ENCODE data around the gene PRB2. TPM values are rescaled to one million over a fixed set of nuclear protein-coding genes. Genes with fewer than 3 reads are reported as not detected.
"Not testable (repeated sequence)": the region's sequence is repeated elsewhere in the genome, so short reads cannot be mapped to it uniquely, and the experiment has no call there.

Gene PRB2
- total RNA-seq (2014; rRNA removed; shearing (Covaris generic)): not detected in 2 replicates

DNA sequence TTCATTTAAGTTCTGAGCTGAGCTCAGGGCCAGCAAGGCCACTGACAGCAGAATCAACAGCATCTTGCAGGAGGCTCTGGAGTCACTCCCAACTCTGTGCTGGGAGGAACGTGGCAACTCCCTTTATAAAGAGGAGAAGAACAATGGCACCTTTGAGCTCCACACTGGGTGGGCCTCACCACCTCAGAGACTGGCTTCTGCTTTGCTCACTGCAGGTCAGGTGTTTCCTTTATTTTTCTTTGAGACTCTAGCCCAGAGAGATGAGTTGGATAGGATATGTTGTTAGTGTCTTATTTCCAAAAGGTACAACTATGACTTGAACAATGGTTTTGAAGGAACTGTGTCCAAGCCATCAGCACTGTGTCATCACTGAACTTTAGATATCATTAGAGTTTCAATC, at the start of gene PRB2:
PRB2 (minus strand) TSS at position 101 of the 400 bp plus-strand sequence; CDS start at position 63, 38 bp downstream.
- DNase-seq (ENCODE audit: low spot score): not testable (repeated sequence)

- no peak for DNase-seq (ENCODE audit: low spot score)
These were observed 42.6 kb upstream of the PRB2 start for GRCh38 chr12:11437966-11438365.

DNA sequence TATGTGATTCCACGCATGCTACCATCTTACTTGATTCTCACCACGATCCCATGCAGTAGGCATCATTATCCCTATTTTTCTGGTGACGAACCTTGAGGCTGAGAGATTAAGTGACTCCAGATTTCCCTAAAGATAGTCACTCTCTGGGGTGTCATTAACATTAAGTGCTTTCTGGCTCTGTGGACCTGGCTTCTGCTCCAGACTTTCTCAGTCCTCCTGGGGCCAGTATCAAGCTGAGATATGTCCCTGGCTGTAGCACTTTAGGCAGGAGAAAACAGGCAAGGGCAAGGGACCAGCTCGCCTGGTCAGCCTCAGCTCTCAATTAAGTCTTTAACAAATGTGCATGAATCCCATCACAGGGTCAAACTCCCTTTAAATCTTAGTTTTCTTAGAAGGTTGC, 38.3 kb upstream of the PRB2 start:
- no peak for DNase-seq (ENCODE audit: low spot score)

GRCh38 chr12:11431486-11431885, 36.1 kb upstream of the PRB2 start:
- DNase-seq (ENCODE audit: low spot score): no peak

DNA sequence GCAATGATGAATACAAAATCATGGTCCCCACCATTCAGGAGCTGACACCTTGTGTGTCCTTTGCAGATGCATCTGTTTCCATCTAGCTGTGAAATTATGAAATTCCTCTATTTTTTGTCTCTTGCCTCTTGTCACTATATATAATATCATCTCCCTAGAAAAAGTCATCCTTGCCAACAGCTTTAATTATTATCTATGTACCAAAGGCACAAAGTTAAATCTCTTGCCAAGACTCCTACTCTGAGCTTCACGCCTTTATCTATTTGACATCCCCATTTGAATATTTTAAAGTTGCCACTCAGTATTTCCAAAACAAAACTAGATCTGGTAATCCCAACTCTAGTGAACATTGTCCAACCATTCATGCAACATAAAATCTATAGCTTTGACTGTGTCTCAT, 32.0 kb upstream of the PRB2 start:
- no peak for DNase-seq (ENCODE audit: low spot score)

DNA sequence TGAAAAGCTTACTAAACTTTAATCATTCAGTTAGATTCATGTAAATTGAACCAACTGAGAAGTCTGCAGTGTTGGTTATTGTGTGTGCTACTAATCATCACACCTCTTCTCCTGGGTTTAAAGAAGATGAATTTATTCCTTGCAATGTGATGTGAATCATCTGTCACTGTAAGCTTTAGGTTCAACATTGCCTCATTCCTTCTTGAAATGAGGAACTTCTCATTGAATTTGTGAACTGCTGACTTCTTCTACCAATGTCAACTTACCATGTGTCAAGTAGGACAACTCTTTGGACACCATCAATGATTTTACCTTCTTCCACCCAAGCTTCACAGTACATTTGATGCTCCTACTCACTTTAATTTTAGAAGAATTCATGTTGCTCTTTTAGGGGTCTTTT, 17.4 kb upstream of the PRB2 start:
- no peak for DNase-seq (ENCODE audit: low spot score)

GRCh38 chr12:11408096-11408495, 12.7 kb upstream of the PRB2 start:
- DNase-seq (ENCODE audit: low spot score): no peak

DNA sequence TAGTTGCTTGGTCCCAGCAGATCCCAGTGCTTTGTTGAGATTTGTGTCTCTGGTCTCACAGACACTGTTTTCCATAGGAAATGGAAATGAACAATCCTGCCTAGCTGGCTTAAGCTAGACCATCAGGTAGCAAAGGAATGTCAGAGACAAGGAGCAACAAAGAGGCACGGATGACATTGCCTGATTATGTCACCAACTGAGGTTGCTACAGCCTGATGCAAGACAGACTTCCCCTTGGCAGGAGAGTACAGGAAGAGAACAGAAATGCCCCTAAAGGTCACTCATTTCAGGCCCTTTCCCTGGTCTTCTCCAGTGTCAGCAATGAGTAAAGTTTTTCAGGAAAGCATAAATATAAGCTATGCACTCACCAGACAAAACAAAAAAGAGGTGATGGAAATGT, 2.0 kb upstream of the PRB2 start:
- no peak for DNase-seq (ENCODE audit: low spot score)

DNA sequence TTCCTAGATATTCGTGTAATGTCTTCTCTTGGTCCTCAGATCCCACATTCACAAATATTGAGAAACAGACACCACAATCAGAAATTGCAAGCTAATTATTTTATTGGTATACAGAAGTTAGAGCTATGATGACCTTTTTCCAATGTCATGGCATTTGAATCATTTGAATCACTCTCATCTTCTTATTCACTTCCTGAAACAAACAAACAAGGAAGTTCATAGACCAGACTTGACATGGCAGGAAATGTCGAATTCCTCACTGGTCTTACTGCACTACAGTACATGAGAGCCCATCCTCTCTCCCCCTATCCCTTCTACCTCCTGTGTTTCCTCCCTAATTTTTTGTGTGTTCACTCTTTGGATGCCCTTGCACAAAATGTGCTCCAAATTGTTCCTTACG, 3.9 kb downstream of the PRB2 start:
- not testable (repeated sequence) for DNase-seq (ENCODE audit: low spot score)

DNA sequence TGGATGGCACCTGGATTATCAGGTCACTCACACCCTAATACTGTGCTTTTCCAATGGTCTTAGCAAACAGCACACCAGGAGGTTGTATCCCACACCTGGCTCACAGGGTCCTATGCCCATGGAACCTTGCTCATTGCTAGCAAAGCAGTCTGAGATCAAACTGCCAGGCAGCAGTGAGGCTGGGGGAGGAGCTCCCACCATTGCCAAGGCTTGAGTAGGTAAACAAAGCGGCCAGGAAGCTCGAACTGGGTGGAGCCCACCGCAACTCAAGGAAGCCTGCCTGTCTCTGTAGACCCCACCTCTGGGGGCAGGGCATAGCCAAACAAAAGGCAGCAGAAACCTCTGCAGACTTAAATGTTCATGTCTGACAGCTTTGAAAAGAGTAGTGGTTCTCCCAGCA, 17.9 kb downstream of the PRB2 start:
- not testable (repeated sequence) for DNase-seq (ENCODE audit: low spot score)

- DNase-seq (ENCODE audit: low spot score): no peak
These were observed 34.2 kb downstream of the PRB2 start for GRCh38 chr12:11361151-11361550.

DNA sequence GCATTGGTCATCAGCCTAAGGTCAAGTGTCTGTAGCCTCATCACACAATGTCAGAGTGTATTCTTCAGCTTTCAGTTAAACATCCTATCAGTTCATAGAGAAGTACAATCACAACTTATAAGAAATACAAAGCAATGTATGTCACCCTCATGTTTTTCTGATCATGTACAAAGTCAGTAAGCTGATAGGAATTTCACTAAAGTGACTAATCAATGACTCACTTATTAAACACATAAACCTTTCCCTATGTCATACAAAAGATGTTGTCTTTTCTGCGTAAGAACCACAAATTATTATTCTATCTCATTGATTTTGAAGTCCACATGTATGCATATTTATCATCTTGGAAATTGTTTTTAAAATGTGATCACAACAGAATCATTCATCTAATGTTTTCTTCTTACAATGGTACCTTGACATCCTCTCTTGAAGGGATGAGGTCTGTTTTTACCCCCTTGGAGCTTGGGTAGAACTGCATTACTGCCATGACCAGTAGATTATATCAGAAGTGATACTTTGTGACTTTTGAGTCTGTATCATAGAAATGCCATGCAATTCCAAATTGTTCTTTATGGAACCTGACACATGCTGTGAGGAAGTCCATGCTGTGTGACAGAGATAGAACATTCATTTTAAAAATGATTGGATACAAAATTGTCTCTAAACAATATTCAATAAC, 35.0 kb downstream of the PRB2 start:
- DNase-seq (ENCODE audit: low spot score): not testable (repeated sequence)

DNA sequence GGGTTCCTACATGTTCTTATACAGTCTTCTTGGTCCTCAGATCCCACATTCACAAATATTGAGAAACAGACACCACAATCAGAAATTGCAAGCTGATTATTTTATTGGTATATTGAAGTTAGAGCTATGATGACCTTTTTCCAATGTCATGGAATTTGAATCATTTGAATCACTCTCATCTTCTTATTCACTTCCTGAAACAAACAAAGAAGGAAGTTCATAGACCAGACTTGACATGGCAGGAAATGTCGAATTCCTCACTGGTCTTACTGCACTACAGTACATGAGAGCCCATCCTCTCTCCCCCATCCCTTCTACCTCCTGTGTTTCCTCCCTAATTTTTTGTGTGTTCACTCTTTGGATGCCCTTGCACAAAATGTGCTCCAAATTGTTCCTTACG, 43.6 kb downstream of the PRB2 start:
- DNase-seq (ENCODE audit: low spot score): not testable (repeated sequence)

- DNase-seq (ENCODE audit: low spot score): no peak
These were observed 46.9 kb downstream of the PRB2 start for GRCh38 chr12:11348439-11348838.

DNA sequence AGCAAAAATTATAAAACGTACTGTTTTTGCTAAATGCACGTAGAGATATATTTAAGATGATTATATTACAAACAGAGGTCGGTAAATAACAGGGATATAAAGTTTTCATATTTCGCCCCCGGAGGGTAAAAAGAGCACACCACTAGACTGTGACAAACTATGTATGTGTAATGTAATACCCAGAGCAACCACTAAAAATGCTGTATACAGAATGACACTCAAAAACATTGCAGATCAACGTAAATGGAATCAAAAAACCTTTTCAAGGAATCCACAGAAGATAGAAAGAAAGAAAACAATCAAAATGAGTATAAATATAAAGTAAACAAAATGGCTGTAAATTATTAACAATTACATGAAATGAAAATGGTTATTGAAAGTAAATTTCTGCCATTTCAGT, 47.6 kb downstream of the PRB2 start:
- DNase-seq (ENCODE audit: low spot score): no peak

GRCh38 chr12:11344500-11344899, 50.9 kb downstream of the PRB2 start:
- no peak for DNase-seq (ENCODE audit: low spot score)

Other genes starting within 250 kb of the PRB2 start
- 8.4 and 10.1 TPM in 2 replicates for gene SMIM10L1, start 224.4 kb downstream of the PRB2 start, total RNA-seq (2014; rRNA removed; shearing (Covaris generic))
- not detected in 2 replicates for gene TAS2R42, start 208.6 kb downstream of the PRB2 start, total RNA-seq (2014; rRNA removed; shearing (Covaris generic))
- not detected in 2 replicates for gene PRB3, start 125.9 kb downstream of the PRB2 start, total RNA-seq (2014; rRNA removed; shearing (Covaris generic))
- gene PRB4, start 85.1 kb downstream of the PRB2 start, total RNA-seq (2014; rRNA removed; shearing (Covaris generic)): not detected in 2 replicates